GM10266 (cell line): ENCODE data around the gene PSMA1.
"Not testable (repeated sequence)": the region's sequence is repeated elsewhere in the genome, so short reads cannot be mapped to it uniquely, and the experiment has no call there.

ENCODE experiments used
- DNase-seq: peaks from one replicate; pipeline ENCODE4 v3.0.0; 2012; ENCODE audit errors: extremely low spot score
- TF ChIP-seq, protein P1 (sequence below): IDR thresholded peaks from 2 replicates; pipeline ENCODE4 v1.5.1; 2012; ENCODE audit warnings: mild to moderate bottlenecking, low read depth; ENCODE audit not compliant: control insufficient read depth, insufficient read depth; ENCODE audit errors: missing control alignments

Gene PSMA1

DNA sequence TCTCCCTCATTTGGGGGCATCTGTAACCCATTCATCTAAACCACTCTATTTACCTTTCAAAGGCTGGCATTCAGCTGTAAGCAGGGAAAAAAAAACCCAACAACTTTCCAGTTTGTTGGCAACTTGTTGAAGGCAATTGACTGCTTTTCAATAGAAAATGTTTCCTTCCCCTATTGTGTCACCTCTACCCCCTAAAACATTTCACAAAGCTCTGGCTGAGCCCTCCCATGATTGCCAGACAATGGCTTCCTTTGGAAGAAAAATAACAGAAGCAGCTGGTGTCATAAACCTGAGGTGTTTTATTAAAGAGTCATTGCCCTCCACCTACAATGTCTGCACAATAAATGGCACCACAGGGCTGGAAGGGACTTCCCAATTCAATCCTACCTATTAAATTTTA is 22.1 kb upstream of the PSMA1 start:
- DNase-seq = no peak
- TF ChIP-seq, protein P1, sequence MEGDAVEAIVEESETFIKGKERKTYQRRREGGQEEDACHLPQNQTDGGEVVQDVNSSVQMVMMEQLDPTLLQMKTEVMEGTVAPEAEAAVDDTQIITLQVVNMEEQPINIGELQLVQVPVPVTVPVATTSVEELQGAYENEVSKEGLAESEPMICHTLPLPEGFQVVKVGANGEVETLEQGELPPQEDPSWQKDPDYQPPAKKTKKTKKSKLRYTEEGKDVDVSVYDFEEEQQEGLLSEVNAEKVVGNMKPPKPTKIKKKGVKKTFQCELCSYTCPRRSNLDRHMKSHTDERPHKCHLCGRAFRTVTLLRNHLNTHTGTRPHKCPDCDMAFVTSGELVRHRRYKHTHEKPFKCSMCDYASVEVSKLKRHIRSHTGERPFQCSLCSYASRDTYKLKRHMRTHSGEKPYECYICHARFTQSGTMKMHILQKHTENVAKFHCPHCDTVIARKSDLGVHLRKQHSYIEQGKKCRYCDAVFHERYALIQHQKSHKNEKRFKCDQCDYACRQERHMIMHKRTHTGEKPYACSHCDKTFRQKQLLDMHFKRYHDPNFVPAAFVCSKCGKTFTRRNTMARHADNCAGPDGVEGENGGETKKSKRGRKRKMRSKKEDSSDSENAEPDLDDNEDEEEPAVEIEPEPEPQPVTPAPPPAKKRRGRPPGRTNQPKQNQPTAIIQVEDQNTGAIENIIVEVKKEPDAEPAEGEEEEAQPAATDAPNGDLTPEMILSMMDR = no peak

- no peak for DNase-seq
- TF ChIP-seq, protein P1 = no peak
Measured at GRCh38 chr11:14541192-14541947, 21.2 kb upstream of the PSMA1 start.

DNA sequence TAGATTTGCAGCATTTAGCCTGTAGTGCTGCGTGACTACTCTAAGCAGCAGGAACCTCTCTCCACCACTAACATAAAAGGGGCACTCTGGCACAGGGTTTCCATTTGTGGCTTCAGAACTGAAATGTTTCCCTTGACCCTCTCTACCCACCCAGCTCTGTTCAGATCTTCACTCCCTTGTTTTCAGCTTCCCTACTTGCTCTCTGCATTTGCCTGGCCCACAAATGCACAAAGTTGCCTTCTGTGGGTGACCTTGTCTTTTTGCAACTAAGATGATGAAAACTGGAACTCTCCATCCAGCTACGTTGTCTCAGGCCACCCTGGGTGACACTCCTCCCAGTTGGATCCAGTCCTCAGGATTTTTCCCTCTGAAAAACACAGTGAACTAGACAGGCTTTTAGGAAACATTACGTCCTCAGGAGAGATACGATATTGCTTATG is 19.8 kb upstream of the PSMA1 start:
- TF ChIP-seq, protein P1 = no peak
- no peak for DNase-seq

DNA sequence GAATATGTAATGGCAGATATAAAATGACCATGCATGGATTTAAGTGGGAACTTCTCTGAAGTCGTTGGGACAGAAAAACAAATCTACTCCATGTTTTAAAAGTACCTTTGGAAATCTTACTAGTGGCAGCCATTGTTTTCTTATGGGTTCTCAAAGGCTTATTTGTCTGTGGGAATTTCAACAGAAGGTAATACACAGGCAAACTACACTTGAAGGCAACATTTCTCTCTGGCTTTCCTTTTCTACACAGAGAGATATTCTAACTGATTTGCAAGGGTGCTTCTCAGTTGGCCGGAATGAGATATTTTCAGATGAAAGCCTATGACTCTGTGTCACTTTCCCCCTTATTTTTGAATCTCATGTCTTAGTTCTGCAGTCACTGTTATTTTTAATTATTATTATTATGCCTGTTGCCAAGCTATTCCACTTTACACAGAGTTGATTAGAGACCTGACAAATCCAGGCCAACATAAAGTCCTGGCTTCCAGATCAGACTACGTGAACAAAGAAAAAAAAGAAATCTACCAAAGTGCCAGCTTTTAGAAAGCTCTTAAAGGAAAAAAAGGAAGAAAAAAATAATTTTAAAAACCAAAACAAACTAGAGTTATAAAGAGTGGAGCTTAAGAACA is 18.9 kb upstream of the PSMA1 start:
- DNase-seq = no peak
- TF ChIP-seq, protein P1 = no peak

DNA sequence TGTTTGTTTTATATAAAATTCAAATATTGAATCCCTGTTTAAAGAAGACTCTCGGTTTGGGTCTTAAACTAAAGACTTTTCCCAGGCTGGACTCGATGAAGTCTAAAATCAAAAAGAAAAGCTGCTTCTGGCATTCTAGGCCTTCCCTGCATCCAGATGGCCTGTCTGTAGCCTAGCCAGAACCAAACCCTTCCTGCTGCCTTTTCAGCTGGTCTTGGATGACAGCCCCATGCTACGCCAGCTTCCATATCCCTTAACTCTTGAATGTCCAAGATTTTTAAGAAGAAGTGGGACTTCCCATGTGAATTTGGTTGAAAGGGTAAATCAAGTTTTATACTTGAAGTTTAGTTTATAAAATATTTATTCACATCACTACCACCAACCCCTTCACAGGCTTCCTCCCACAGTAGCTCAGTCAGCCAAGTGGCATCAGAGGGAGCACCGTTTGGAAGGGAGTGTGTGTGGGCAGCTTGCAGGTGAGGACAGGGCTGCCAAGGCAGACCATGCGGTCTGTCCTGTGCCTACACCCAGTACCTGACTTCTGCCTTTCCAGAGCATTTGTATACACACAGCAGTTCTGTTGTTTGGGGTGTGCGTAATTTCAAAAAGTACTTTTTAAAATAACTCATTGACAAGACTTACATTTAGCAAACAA is 18.2 kb upstream of the PSMA1 start:
- TF ChIP-seq, protein P1 = no peak
- DNase-seq = no peak

GRCh38 chr11:14537134-14537599 is 17.0 kb upstream of the PSMA1 start:
- TF ChIP-seq, protein P1 = peak; percentile 80
- DNase-seq = peak; percentile 46

GRCh38 chr11:14535166-14535565 is 15.0 kb upstream of the PSMA1 start:
- not testable (repeated sequence) for DNase-seq
